ENCODE measurements around the gene CRISPLD2.

DNA sequence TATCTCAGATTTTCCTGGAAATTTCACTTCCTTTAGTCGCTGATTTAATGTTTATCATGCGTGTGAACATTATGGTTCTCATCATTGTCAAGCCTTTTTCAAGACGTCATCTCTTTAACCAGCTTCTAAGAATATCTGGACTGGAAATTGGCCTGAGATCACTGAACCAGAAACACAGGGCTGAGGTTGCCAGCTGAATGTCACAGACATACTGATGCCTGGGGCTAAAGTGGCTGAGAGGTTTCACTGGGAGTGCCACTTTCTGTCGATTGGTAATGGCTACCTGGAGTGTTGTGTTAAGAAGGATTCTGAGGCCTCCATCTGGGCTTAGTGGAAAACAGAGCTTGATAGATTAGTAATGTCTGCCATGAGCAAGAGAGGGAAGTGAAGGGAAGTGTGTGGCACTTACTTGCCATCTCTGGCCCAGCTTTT is 54.2 kb downstream of the CRISPLD2 start:
- TF ChIP-seq, protein P1, sequence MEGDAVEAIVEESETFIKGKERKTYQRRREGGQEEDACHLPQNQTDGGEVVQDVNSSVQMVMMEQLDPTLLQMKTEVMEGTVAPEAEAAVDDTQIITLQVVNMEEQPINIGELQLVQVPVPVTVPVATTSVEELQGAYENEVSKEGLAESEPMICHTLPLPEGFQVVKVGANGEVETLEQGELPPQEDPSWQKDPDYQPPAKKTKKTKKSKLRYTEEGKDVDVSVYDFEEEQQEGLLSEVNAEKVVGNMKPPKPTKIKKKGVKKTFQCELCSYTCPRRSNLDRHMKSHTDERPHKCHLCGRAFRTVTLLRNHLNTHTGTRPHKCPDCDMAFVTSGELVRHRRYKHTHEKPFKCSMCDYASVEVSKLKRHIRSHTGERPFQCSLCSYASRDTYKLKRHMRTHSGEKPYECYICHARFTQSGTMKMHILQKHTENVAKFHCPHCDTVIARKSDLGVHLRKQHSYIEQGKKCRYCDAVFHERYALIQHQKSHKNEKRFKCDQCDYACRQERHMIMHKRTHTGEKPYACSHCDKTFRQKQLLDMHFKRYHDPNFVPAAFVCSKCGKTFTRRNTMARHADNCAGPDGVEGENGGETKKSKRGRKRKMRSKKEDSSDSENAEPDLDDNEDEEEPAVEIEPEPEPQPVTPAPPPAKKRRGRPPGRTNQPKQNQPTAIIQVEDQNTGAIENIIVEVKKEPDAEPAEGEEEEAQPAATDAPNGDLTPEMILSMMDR (IDR thresholded peaks at IDR 0.05) = no peak
- TF ChIP-seq POLR2A (IDR thresholded peaks at IDR 0.05) = no peak

Data from Peyer's patch (tissue), 4 donors.